Motor neuron (in vitro differentiated cells): ENCODE results near the gene LTBP4. TPM values are rescaled to one million over a fixed set of nuclear protein-coding genes. Genes with fewer than 3 reads are reported as not detected.

ENCODE experiments used
- ATAC-seq, 8 experiments: fragments of 200-7000 bp; cut with Tn5 transposase; replicated peaks in 6 of 8; 2 replicates each; pipeline ENCODE4 v1.8.0; 2021; ENCODE audit warnings: mild to moderate bottlenecking in 8 of 8, moderate library complexity in 8 of 8
- H3K27ac ChIP-seq, 2 donors: fragments of 250-450 bp; sonication (Bioruptor Pico); 2 replicates each; pipeline ENCODE4 v1.9.0; 2021; ENCODE audit warnings: antibody characterized with exemption in 2 of 2, mild to moderate bottlenecking in 2 of 2, moderate library complexity in 1 of 2
- H3K4me1 ChIP-seq, 2 donors: fragments of 250-450 bp; sonication (Bioruptor Pico); replicated peaks in 1 of 2; 2 replicates each; pipeline ENCODE4 v1.6.1; 2021; ENCODE audit warnings: antibody characterized with exemption in 2 of 2, mild to moderate bottlenecking in 2 of 2, moderate library complexity in 1 of 2
- H3K4me3 ChIP-seq, 5 donors: fragments of 250-450 bp; sonication (Bioruptor Pico); 2 replicates each; pipeline ENCODE4 v1.9.0; 2021; ENCODE audit warnings: antibody characterized with exemption in 5 of 5, mild to moderate bottlenecking in 5 of 5, moderate library complexity in 4 of 5
- WGBS, 10 experiments: fragments of 450-650 bp; shearing (Covaris generic); methylation state at CpG; one replicate each; pipeline ENCODE4 v1.0.0; 2022; 5-methylcytosine and 5-hydroxymethylcytosine counted together
- in situ Hi-C, 9 experiments: fragments of 400-800 bp; cut with MboI; loops; one replicate each; pipeline ENCODE4 v1.15.0; 2021; ENCODE audit warnings: low sequenced_read_pairs in 9 of 9, low pct_unique_long_range_greater_than_20kb in 2 of 9; ENCODE audit not compliant: unreplicated experiment in 9 of 9
- total RNA-seq, 8 experiments: library from RNA; unstranded; fragments of 300-600 nt; gene quantifications; 2 replicates each; pipeline versions ENCODE4 v1.2.3 to v1.2.4, GENCODE V29; 2022

LTBP4 gene
- total RNA-seq, 8 experiments from 2014 or later = 1.8 to 52.8 (median 20.1) TPM

- Histone ChIP-seq H3K4me3 (no peak overlapping the region), H3K4me1 (no peaks in the 10 kb centered on the region), H3K27ac (no peak overlapping the region)
- in situ Hi-C loops = loop anchor here in 6 of 9 experiments (25.0 kb wide), 2 partner anchors 140 to 590 kb away; partner anchors contain the start of gene HNRNPUL1 (in 5 of the 6)
- ATAC-seq = no peak
- 75 to 100% (median 93%) methylated on average over 1 to 2 of the region's 2 CpGs; no CpG with 5 or more reads in 6 of the 10 experiments for WGBS, 10 experiments
Observed at GRCh38 chr19:40672038-40672437, 70.9 kb downstream of the LTBP4 start.

GRCh38 chr19:40672573-40673299, 71.6 kb downstream of the LTBP4 start:
- H3K4me1 ChIP-seq = no peaks in the 10 kb centered on the region
- in situ Hi-C loops = loop anchor here in 6 of 9 experiments (25.0 kb wide), 2 partner anchors 140 to 590 kb away; partner anchors contain the start of gene HNRNPUL1 (in 5 of the 6)
- H3K4me3 ChIP-seq = no peak overlapping the region
- no peak for ATAC-seq
- WGBS, 10 experiments = 77 to 100% (median 92%) methylated on average over 2 to 7 of the region's 7 CpGs; no CpG with 5 or more reads in 2 of the 10 experiments
- no peak overlapping the region for H3K27ac ChIP-seq

- H3K4me3 ChIP-seq = no peak overlapping the region
- 85 to 100% (median 90%) methylated on average over 2 to 4 of the region's 11 CpGs; no CpG with 5 or more reads in 7 of the 10 experiments for WGBS, 10 experiments
- H3K27ac ChIP-seq = no peak overlapping the region
- no peak for ATAC-seq
- no peaks in the 10 kb centered on the region for H3K4me1 ChIP-seq
- in situ Hi-C loops = loop anchor here in 6 of 9 experiments (25.0 kb wide), 2 partner anchors 139 to 589 kb away; partner anchors contain the start of gene HNRNPUL1 (in 5 of the 6)
Observed at GRCh38 chr19:40673397-40673796, 72.2 kb downstream of the LTBP4 start.

- no peaks in the 10 kb centered on the region for H3K4me1 ChIP-seq
- H3K4me3 ChIP-seq = no peak overlapping the region
- peak in 2 of 8 experiments; percentile 31 to 72 for ATAC-seq
- 60 to 100% methylated on average over 1 to 2 of the region's 3 CpGs; no CpG with 5 or more reads in 8 of the 10 experiments for WGBS, 10 experiments
- no peak overlapping the region for H3K27ac ChIP-seq
- in situ Hi-C loops = loop anchor here in 6 of 9 experiments (25.0 kb wide), 2 partner anchors 138 to 588 kb away; partner anchors contain the start of gene HNRNPUL1 (in 5 of the 6)
Observed at GRCh38 chr19:40674291-40674690, 73.1 kb downstream of the LTBP4 start.

- WGBS, 10 experiments = 90 to 100% (median 100%) methylated on average over 1 to 4 of the region's 23 CpGs; no CpG with 5 or more reads in 7 of the 10 experiments
- ATAC-seq = no peak
Observed at GRCh38 chr19:40677156-40677555, 76.0 kb downstream of the LTBP4 start.

More at GRCh38 chr19:40677156-40677555, 76.0 kb downstream of the LTBP4 start:
- in situ Hi-C loops = no loop called here
- H3K4me1 ChIP-seq = no peaks in the 10 kb centered on the region
- H3K27ac ChIP-seq = no peak overlapping the region
- no peak overlapping the region for H3K4me3 ChIP-seq

Other genes with a start within 250 kb of the LTBP4 start
- under 1 TPM in 7 of 8 experiments, not detected in 1; 0.07 to 0.52 (median 0.25) TPM for gene HIPK4, start 211.2 kb upstream of the LTBP4 start, total RNA-seq
- gene PRX, start 188.0 kb upstream of the LTBP4 start, total RNA-seq = 1 to 10 TPM in 6 of 8 experiments, under 1 TPM in 2; 0.71 to 4.1 (median 1.3) TPM
- gene SERTAD1, start 175.4 kb upstream of the LTBP4 start, total RNA-seq = 10 to 100 TPM in 2 of 8 experiments, 1 to 10 TPM in 6; 2.6 to 14.8 (median 3.5) TPM
- 10 to 100 TPM; 11.2 to 28.6 (median 18.2) TPM for gene SERTAD3, start 157.0 kb upstream of the LTBP4 start, total RNA-seq
- gene BLVRB, start 135.6 kb upstream of the LTBP4 start, total RNA-seq = 100 to 1,000 TPM in 1 of 8 experiments, 10 to 100 TPM in 6, 1 to 10 TPM in 1; 7.7 to 144 (median 48.3) TPM
- gene SPTBN4, start 134.4 kb upstream of the LTBP4 start, total RNA-seq = 10 to 100 TPM in 1 of 8 experiments, 1 to 10 TPM in 6, under 1 TPM in 1; 0.56 to 10.1 (median 3.0) TPM
- 10 to 100 TPM in 7 of 8 experiments, 1 to 10 TPM in 1; 10.0 to 37.1 (median 21.2) TPM for gene SHKBP1, start 24.5 kb upstream of the LTBP4 start, total RNA-seq
- gene NUMBL, start 89.3 kb downstream of the LTBP4 start, total RNA-seq = 10 to 100 TPM in 7 of 8 experiments, 1 to 10 TPM in 1; 7.9 to 26.2 (median 18.3) TPM
- 10 to 100 TPM; 27.6 to 53.1 (median 32.8) TPM for gene COQ8B, start 115.5 kb downstream of the LTBP4 start, total RNA-seq
- gene ITPKC, start 115.7 kb downstream of the LTBP4 start, total RNA-seq = 10 to 100 TPM in 3 of 8 experiments, 1 to 10 TPM in 5; 7.8 to 13.1 (median 9.2) TPM
- gene ACTMAP, start 149.1 kb downstream of the LTBP4 start, total RNA-seq = 10 to 100 TPM in 1 of 8 experiments, 1 to 10 TPM in 7; 2.4 to 12.6 (median 3.8) TPM
- gene SNRPA, start 149.8 kb downstream of the LTBP4 start, total RNA-seq = 100 to 1,000 TPM in 1 of 8 experiments, 10 to 100 TPM in 7; 32.4 to 112 (median 40.7) TPM
- 1 to 10 TPM in 3 of 8 experiments, under 1 TPM in 1, not detected in 4; 0.90 to 5.0 (median 1.5) TPM for gene MIA, start 174.2 kb downstream of the LTBP4 start, total RNA-seq
- gene RAB4B, start 176.9 kb downstream of the LTBP4 start, total RNA-seq = 10 to 100 TPM; 14.5 to 23.0 (median 19.4) TPM
- 10 to 100 TPM; 32.1 to 96.2 (median 65.5) TPM for gene EGLN2, start 197.8 kb downstream of the LTBP4 start, total RNA-seq
- gene CYP2A6, start 249.1 kb downstream of the LTBP4 start, total RNA-seq = 1 to 10 TPM in 3 of 8 experiments, under 1 TPM in 2, not detected in 3; 0.16 to 2.0 (median 1.4) TPM